ENCODE measurements around the gene GULP1. TPM values are rescaled to one million over a fixed set of nuclear protein-coding genes. Genes with fewer than 3 reads are reported as not detected.

Gene GULP1
- total and polyA plus RNA-seq, 2 of the 13 experiments (the other 11 are each of a cell fraction or from before 2014, with no cell fraction given) = 0.15 TPM; not detected in 1

DNA sequence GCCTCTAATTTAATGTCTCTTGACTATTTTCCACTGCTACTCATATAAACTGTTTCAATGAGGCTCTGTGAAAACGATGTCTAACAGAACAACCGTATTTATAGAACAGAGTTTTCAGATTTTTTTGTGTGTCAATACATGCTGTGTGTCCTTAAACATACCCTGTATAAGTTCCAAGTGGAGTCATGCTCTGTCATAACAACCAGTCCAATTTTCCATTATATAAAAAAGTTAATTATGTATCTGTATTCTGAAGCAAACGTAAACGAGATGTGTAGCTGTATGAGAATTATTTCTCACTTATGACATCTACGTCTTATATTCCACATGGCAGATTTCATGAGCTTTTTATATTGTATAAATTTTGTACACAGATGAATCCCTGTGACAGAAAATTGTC is 13.9 kb upstream of the GULP1 start:
- no peaks in the 10 kb centered on the region for H3K79me2 ChIP-seq (ENCODE audit: insufficient read depth, low read length)
- WGBS (ENCODE audit: low lambda C conversion rate) = 11% methylated on average over 5 of the region's 5 CpGs
- FAIRE-seq (no peak), ATAC-seq (no peak), DNase-seq (ENCODE audit: low spot score) (no peak)
- no peaks in the 10 kb centered on the region for H4K20me1 ChIP-seq (ENCODE audit: insufficient read depth, low read length)
- H3K36me3 ChIP-seq (replicated peaks in 1 of 2; ENCODE audit: control insufficient read depth in 1 of 2, insufficient read depth in 2 of 2, low read length in 2 of 2) = no peaks in the 10 kb centered on the region
- H3K9me3 ChIP-seq (ENCODE audit: low read length) = no peaks in the 10 kb centered on the region
- intact Hi-C loops (cut with micrococcal nuclease; ENCODE audit: unreplicated experiment) = no loop called here
- no peak overlapping the region for H3K9ac ChIP-seq (ENCODE audit: insufficient read depth, low read depth, low read length)
- ChIA-PET CTCF (ENCODE audit: low intra/inter-chr PET ratio, low total read pairs) (no interaction called here), POLR2A (no interaction called here)
- H3K4me2 ChIP-seq (ENCODE audit: low read depth, low read length) = no peak overlapping the region
- H3K27ac ChIP-seq (ENCODE audit: extremely low read length, insufficient read depth, low read length) = no peak overlapping the region
- in situ Hi-C loops (cut with HindIII; ENCODE audit: extremely low pct_ligation_motif_present, low pct_unique_long_range_greater_than_20kb) = no loop called here
- no peaks in the 10 kb centered on the region for H3K4me1 ChIP-seq (ENCODE audit: insufficient read depth, low read length)
- H3K4me3 ChIP-seq (replicated peaks in 1 of 3; ENCODE audit: insufficient read depth in 1 of 3, low read depth in 2 of 3, low read length in 3 of 3) = no peak overlapping the region
- no peak overlapping the region for H2AFZ ChIP-seq (ENCODE audit: low read length)
- BruUV-seq (replicated peaks) = no TSS peak
- TF ChIP-seq, protein P1, sequence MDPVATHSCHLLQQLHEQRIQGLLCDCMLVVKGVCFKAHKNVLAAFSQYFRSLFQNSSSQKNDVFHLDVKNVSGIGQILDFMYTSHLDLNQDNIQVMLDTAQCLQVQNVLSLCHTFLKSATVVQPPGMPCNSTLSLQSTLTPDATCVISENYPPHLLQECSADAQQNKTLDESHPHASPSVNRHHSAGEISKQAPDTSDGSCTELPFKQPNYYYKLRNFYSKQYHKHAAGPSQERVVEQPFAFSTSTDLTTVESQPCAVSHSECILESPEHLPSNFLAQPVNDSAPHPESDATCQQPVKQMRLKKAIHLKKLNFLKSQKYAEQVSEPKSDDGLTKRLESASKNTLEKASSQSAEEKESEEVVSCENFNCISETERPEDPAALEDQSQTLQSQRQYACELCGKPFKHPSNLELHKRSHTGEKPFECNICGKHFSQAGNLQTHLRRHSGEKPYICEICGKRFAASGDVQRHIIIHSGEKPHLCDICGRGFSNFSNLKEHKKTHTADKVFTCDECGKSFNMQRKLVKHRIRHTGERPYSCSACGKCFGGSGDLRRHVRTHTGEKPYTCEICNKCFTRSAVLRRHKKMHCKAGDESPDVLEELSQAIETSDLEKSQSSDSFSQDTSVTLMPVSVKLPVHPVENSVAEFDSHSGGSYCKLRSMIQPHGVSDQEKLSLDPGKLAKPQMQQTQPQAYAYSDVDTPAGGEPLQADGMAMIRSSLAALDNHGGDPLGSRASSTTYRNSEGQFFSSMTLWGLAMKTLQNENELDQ (CRISPR knock-in tag; IDR thresholded peaks at IDR 0.05; ENCODE audit: borderline replicate concordance) = no peak
- no peak for TF ChIP-seq MEIS2 (CRISPR knock-in tag; IDR thresholded peaks at IDR 0.05)
- TF ChIP-seq ZNF280B (CRISPR knock-in tag; IDR thresholded peaks at IDR 0.05; ENCODE audit: borderline replicate concordance) = no peak
- TF ChIP-seq ISL2 (CRISPR knock-in tag; IDR thresholded peaks at IDR 0.05) = no peak
- TF ChIP-seq SMARCE1 (IDR thresholded peaks at IDR 0.05; ENCODE audit: borderline replicate concordance) = no peak
- TF ChIP-seq ZFP36 (IDR thresholded peaks at IDR 0.05; ENCODE audit: borderline replicate concordance, low read depth, low read length, partially characterized antibody) = no peak
- TF ChIP-seq PITX1 (CRISPR knock-in tag; IDR thresholded peaks at IDR 0.05) = no peak
- no peak for TF ChIP-seq ATF7 (IDR thresholded peaks at IDR 0.05)
- no peak for TF ChIP-seq ATF7 (CRISPR knock-in tag; IDR thresholded peaks at IDR 0.05)
- TF ChIP-seq, protein P2, sequence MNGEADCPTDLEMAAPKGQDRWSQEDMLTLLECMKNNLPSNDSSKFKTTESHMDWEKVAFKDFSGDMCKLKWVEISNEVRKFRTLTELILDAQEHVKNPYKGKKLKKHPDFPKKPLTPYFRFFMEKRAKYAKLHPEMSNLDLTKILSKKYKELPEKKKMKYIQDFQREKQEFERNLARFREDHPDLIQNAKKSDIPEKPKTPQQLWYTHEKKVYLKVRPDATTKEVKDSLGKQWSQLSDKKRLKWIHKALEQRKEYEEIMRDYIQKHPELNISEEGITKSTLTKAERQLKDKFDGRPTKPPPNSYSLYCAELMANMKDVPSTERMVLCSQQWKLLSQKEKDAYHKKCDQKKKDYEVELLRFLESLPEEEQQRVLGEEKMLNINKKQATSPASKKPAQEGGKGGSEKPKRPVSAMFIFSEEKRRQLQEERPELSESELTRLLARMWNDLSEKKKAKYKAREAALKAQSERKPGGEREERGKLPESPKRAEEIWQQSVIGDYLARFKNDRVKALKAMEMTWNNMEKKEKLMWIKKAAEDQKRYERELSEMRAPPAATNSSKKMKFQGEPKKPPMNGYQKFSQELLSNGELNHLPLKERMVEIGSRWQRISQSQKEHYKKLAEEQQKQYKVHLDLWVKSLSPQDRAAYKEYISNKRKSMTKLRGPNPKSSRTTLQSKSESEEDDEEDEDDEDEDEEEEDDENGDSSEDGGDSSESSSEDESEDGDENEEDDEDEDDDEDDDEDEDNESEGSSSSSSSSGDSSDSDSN (CRISPR knock-in tag; IDR thresholded peaks at IDR 0.05) = no peak
- no peak for TF ChIP-seq ZNF567 (CRISPR knock-in tag; IDR thresholded peaks at IDR 0.05; ENCODE audit: borderline replicate concordance)
- no peak for TF ChIP-seq ZNF572 (CRISPR knock-in tag; IDR thresholded peaks at IDR 0.05)
- TF ChIP-seq NFKB2 (CRISPR knock-in tag; IDR thresholded peaks at IDR 0.05; ENCODE audit: borderline replicate concordance) = no peak
- no peak for TF ChIP-seq EEA1 (CRISPR knock-in tag; IDR thresholded peaks at IDR 0.05; ENCODE audit: borderline replicate concordance)
- TF ChIP-seq ZFP62 (CRISPR knock-in tag; IDR thresholded peaks at IDR 0.05) = no peak
- TF ChIP-seq ELF3 (CRISPR knock-in tag; IDR thresholded peaks at IDR 0.05) = no peak
- TF ChIP-seq, protein P3, sequence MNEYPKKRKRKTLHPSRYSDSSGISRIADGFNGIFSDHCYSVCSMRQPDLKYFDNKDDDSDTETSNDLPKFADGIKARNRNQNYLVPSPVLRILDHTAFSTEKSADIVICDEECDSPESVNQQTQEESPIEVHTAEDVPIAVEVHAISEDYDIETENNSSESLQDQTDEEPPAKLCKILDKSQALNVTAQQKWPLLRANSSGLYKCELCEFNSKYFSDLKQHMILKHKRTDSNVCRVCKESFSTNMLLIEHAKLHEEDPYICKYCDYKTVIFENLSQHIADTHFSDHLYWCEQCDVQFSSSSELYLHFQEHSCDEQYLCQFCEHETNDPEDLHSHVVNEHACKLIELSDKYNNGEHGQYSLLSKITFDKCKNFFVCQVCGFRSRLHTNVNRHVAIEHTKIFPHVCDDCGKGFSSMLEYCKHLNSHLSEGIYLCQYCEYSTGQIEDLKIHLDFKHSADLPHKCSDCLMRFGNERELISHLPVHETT (CRISPR knock-in tag; conservative IDR thresholded peaks at IDR 0.05) = no peak
- no peak for TF ChIP-seq ZNF782 (CRISPR knock-in tag; IDR thresholded peaks at IDR 0.05; ENCODE audit: borderline replicate concordance)
- no peak for TF ChIP-seq ARNT (IDR thresholded peaks at IDR 0.05)
- 0 out of 5 replicates have a peak, but pooled peaks cover 0 to 4% of the 10 kb centered on the region in 2 experiments for H3K27me3 ChIP-seq (ENCODE audit: control insufficient read depth in 1 of 2, insufficient read depth in 2 of 2, low read length in 2 of 2)

Data from HepG2 (cell line).